AG09309 (cell line): Measurements from ENCODE around the gene ZNF786.

Experiments
- DNase-seq: peaks from one replicate; pipeline ENCODE4 v3.0.0-alpha.2; 2010; ENCODE audit warnings: low read depth
- H3K4me3 ChIP-seq: 2 replicates; pipeline ENCODE4 v1.5.1; 2011; ENCODE audit warnings: mild to moderate bottlenecking, low read depth, low read length, moderate library complexity; ENCODE audit not compliant: control insufficient read depth
- CTCF ChIP-seq: IDR thresholded peaks from 2 replicates; pipeline ENCODE4 v1.5.1; 2011; ENCODE audit warnings: mild to moderate bottlenecking, low read depth, low read length, inconsistent platforms; ENCODE audit not compliant: insufficient read depth, control insufficient read depth; ENCODE audit errors: missing control alignments

Gene ZNF786

GRCh38 chr7:149090397-149091195, at the start of gene ZNF786:
Gene ZNF786, minus strand, starts transcription at chr7:149090718. Its CDS starts 78 bp downstream, at chr7:149090640.
- peak; percentile 75 for TF ChIP-seq CTCF
- DNase-seq = peak; percentile 52
- peak within 1 kb of the TSS; percentile 99 for H3K4me3 ChIP-seq

GRCh38 chr7:149136118-149136517, 45.6 kb upstream of the ZNF786 start:
- no peak for DNase-seq
- H3K4me3 ChIP-seq = no peak overlapping the region
- TF ChIP-seq CTCF = no peak

GRCh38 chr7:149133028-149133710, 42.7 kb upstream of the ZNF786 start:
- no peak overlapping the region for H3K4me3 ChIP-seq
- no peak for TF ChIP-seq CTCF
- DNase-seq = no peak

GRCh38 chr7:149130572-149131198, 40.2 kb upstream of the ZNF786 start:
- TF ChIP-seq CTCF = no peak
- H3K4me3 ChIP-seq = no peak overlapping the region
- DNase-seq = no peak

GRCh38 chr7:149126662-149127266, 36.2 kb upstream of the ZNF786 start:
- no peak for DNase-seq
- no peak for TF ChIP-seq CTCF
- peak overlapping the region; percentile 85 for H3K4me3 ChIP-seq
